ENCODE measurements around the gene CD44. TPM values are rescaled to one million over a fixed set of nuclear protein-coding genes. Genes with fewer than 3 reads are reported as not detected.

Gene CD44
- total RNA-seq, 1 experiment from 2014 or later: 61.4 TPM

GRCh38 chr11:35257281-35257680, 118.3 kb downstream of the CD44 start:
- no peaks in the 10 kb centered on the region for H3K9me3 ChIP-seq
- H3K4me3 Mint-ChIP-seq (ENCODE audit: unreplicated experiment): no peak overlapping the region
- TF ChIP-seq CTCF (IDR thresholded peaks at IDR 0.05; ENCODE audit: insufficient read depth in 1 of 2, low read depth in 1 of 2, low read length in 1 of 2, severe bottlenecking in 1 of 2, unreplicated experiment in 1 of 2): no peak
- POLR2A ChIA-PET: no interaction called here
- H3K27ac Mint-ChIP-seq (ENCODE audit: unreplicated experiment): no peak overlapping the region
- H3K36me3 Mint-ChIP-seq (ENCODE audit: insufficient read depth, unreplicated experiment): no peaks in the 10 kb centered on the region
- intact Hi-C loops (cut with micrococcal nuclease; ENCODE audit: unreplicated experiment): no loop called here
- no TSS peak for BruUV-seq (replicated peaks)
- H3K9me3 Mint-ChIP-seq (ENCODE audit: unreplicated experiment): no peaks in the 10 kb centered on the region
- no peaks in the 10 kb centered on the region for H3K36me3 ChIP-seq (ENCODE audit: control insufficient read depth, insufficient read depth, low read length)
- no peaks in the 10 kb centered on the region for H3K4me1 Mint-ChIP-seq (ENCODE audit: low read depth, unreplicated experiment)
- H3K27me3 ChIP-seq (replicated peaks; ENCODE audit: control insufficient read depth, insufficient read depth, low read length): no peaks in the 10 kb centered on the region
- H3K4me3 ChIP-seq (ENCODE audit: low read depth, low read length): no peak overlapping the region
- H3K27me3 Mint-ChIP-seq (ENCODE audit: insufficient read depth, unreplicated experiment): peaks cover 5% of the 10 kb centered on the region
- CTCF ChIA-PET: no interaction called here
- no peaks in the 10 kb centered on the region for H3K4me1 ChIP-seq
- DNase-seq: no peak

GRCh38 chr11:35259529-35259928, 120.6 kb downstream of the CD44 start:
- POLR2A ChIA-PET: no interaction called here
- no peaks in the 10 kb centered on the region for H3K4me1 ChIP-seq
- Mint-ChIP-seq H3K27me3 (ENCODE audit: insufficient read depth, unreplicated experiment) (peaks cover 5% of the 10 kb centered on the region), H3K36me3 (ENCODE audit: insufficient read depth, unreplicated experiment) (no peaks in the 10 kb centered on the region), H3K27ac (ENCODE audit: unreplicated experiment) (no peak overlapping the region), H3K4me3 (ENCODE audit: unreplicated experiment) (no peak overlapping the region), H3K4me1 (ENCODE audit: low read depth, unreplicated experiment) (no peaks in the 10 kb centered on the region), H3K9me3 (ENCODE audit: unreplicated experiment) (no peaks in the 10 kb centered on the region)
- H3K27me3 ChIP-seq (replicated peaks; ENCODE audit: control insufficient read depth, insufficient read depth, low read length): no peaks in the 10 kb centered on the region
- no peak for DNase-seq
- TF ChIP-seq CTCF (IDR thresholded peaks at IDR 0.05; ENCODE audit: insufficient read depth in 1 of 2, low read depth in 1 of 2, low read length in 1 of 2, severe bottlenecking in 1 of 2, unreplicated experiment in 1 of 2): no peak
- H3K36me3 ChIP-seq (ENCODE audit: control insufficient read depth, insufficient read depth, low read length): no peaks in the 10 kb centered on the region
- H3K4me3 ChIP-seq (ENCODE audit: low read depth, low read length): no peak overlapping the region
- CTCF ChIA-PET: no interaction called here
- intact Hi-C loops (cut with micrococcal nuclease; ENCODE audit: unreplicated experiment): no loop called here
- no TSS peak for BruUV-seq (replicated peaks)
- H3K9me3 ChIP-seq: no peaks in the 10 kb centered on the region

GRCh38 chr11:35260342-35260985, 121.5 kb downstream of the CD44 start:
- Histone ChIP-seq H3K27me3 (replicated peaks; ENCODE audit: control insufficient read depth, insufficient read depth, low read length) (no peaks in the 10 kb centered on the region), H3K4me3 (ENCODE audit: low read depth, low read length) (no peak overlapping the region), H3K4me1 (no peaks in the 10 kb centered on the region), H3K9me3 (no peaks in the 10 kb centered on the region), H3K36me3 (ENCODE audit: control insufficient read depth, insufficient read depth, low read length) (no peaks in the 10 kb centered on the region)
- Mint-ChIP-seq H3K36me3 (ENCODE audit: insufficient read depth, unreplicated experiment) (no peaks in the 10 kb centered on the region), H3K27me3 (ENCODE audit: insufficient read depth, unreplicated experiment) (peaks cover 2% of the 10 kb centered on the region), H3K27ac (ENCODE audit: unreplicated experiment) (no peak overlapping the region), H3K4me1 (ENCODE audit: low read depth, unreplicated experiment) (no peaks in the 10 kb centered on the region), H3K9me3 (ENCODE audit: unreplicated experiment) (no peaks in the 10 kb centered on the region), H3K4me3 (ENCODE audit: unreplicated experiment) (no peak overlapping the region)
- intact Hi-C loops (cut with micrococcal nuclease; ENCODE audit: unreplicated experiment): no loop called here
- TF ChIP-seq CTCF (IDR thresholded peaks at IDR 0.05; ENCODE audit: insufficient read depth in 1 of 2, low read depth in 1 of 2, low read length in 1 of 2, severe bottlenecking in 1 of 2, unreplicated experiment in 1 of 2): no peak
- ChIA-PET POLR2A (no interaction called here), CTCF (no interaction called here)
- no peak for DNase-seq
- no TSS peak for BruUV-seq (replicated peaks)

Measured in Caco-2 (cell line).